ENCODE measurements around the gene DLD. TPM values are rescaled to one million over a fixed set of nuclear protein-coding genes. Genes with fewer than 3 reads are reported as not detected.

Gene DLD
- polyA plus RNA-seq, 2 of the 4 experiments (the other 2 are of a cell fraction): 129 to 179 TPM

- Histone ChIP-seq H3K4me1 (peaks cover 5% of the 10 kb centered on the region; the same call in 2 of the 3 replicates), H3K4me3 (no peak overlapping the region), H3K27ac (no peak overlapping the region), H3K4me2 (no peak overlapping the region), H3K9me3 (no peaks in the 10 kb centered on the region)
- 96% methylated on average over 1 of the region's 1 CpG for WGBS (ENCODE audit: missing lambda C conversion rate)
- no peak for ATAC-seq
- no peak for TF ChIP-seq KDM1A (IDR thresholded peaks at IDR 0.05; ENCODE audit: low read depth)
- TF ChIP-seq HES2 (IDR thresholded peaks at IDR 0.05): no peak
- no peak for TF ChIP-seq RFX5 (IDR thresholded peaks at IDR 0.05)
- TF ChIP-seq RAD21 (conservative IDR thresholded peaks at IDR 0.05 in 1 of 2, IDR thresholded peaks at IDR 0.05 in 1 of 2): no peak
- TF ChIP-seq MAX (IDR thresholded peaks at IDR 0.05): no peak
- ChIA-PET CTCF (interaction anchor here (0.6 to 0.7 kb wide), 2 partner anchors 10 to 51 kb away, joined by 3 read pairs; no protein-coding TSS in a partner anchor), POLR2A (no interaction called here)
- no peak for DNase-seq (ENCODE audit: low read depth in 1 of 2, low spot score in 1 of 2)
- no peak for FAIRE-seq
Measured at GRCh38 chr7:107926481-107926880, 35.5 kb downstream of the DLD start.

GRCh38 chr7:107931740-107932515, 40.9 kb downstream of the DLD start:
- H3K27ac ChIP-seq: no peak overlapping the region
- no peak for FAIRE-seq

GRCh38 chr7:107932805-107933204, 41.8 kb downstream of the DLD start:
- DNase-seq (ENCODE audit: low read depth in 1 of 2, low spot score in 1 of 2) (no peak), FAIRE-seq (no peak), ATAC-seq (no peak)
- ChIA-PET POLR2A (no interaction called here), CTCF (interaction anchor here (1.3 to 1.5 kb wide), 2 partner anchors 214 to 566 kb away, joined by 4 read pairs; no protein-coding TSS in a partner anchor)
- Histone ChIP-seq H3K4me1 (peaks cover 11% of the 10 kb centered on the region; the same call in 2 of the 3 replicates), H3K27ac (no peak overlapping the region), H3K4me3 (no peak overlapping the region), H3K9me3 (no peaks in the 10 kb centered on the region), H3K4me2 (no peak overlapping the region)
- TF ChIP-seq JUN (IDR thresholded peaks at IDR 0.05) (no peak), FOSB (CRISPR knock-in tag; IDR thresholded peaks at IDR 0.05) (no peak), RAD21 (conservative IDR thresholded peaks at IDR 0.05 in 1 of 2, IDR thresholded peaks at IDR 0.05 in 1 of 2) (no peak), HEYL (CRISPR knock-in tag; IDR thresholded peaks at IDR 0.05) (no peak), HOXB5 (CRISPR knock-in tag; IDR thresholded peaks at IDR 0.05) (no peak), TFCP2L1 (CRISPR knock-in tag; IDR thresholded peaks at IDR 0.05) (no peak), FOXS1 (CRISPR knock-in tag; IDR thresholded peaks at IDR 0.05) (no peak)
- 84% methylated on average over 2 of the region's 2 CpGs for WGBS (ENCODE audit: missing lambda C conversion rate)

More at GRCh38 chr7:107931740-107932515, 40.9 kb downstream of the DLD start:
- POLR2A ChIA-PET: no interaction called here
- WGBS (ENCODE audit: missing lambda C conversion rate): 95% methylated on average over 5 of the region's 5 CpGs
- no peak for DNase-seq (ENCODE audit: low read depth in 1 of 2, low spot score in 1 of 2)
- CTCF ChIA-PET: interaction anchor here (1.1 kb wide), 1 partner anchor 15 kb away, joined by 3 read pairs; no protein-coding TSS in a partner anchor
- Histone ChIP-seq H3K4me3 (no peak overlapping the region), H3K9me3 (no peaks in the 10 kb centered on the region), H3K4me2 (no peak overlapping the region), H3K4me1 (peaks cover 11% of the 10 kb centered on the region; the same call in 2 of the 3 replicates)
- TF ChIP-seq JUN (IDR thresholded peaks at IDR 0.05) (no peak), ESRRA (IDR thresholded peaks at IDR 0.05; ENCODE audit: borderline replicate concordance, low read length) (no peak), HEYL (CRISPR knock-in tag; IDR thresholded peaks at IDR 0.05) (no peak), ELK1 (IDR thresholded peaks at IDR 0.05; ENCODE audit: low read depth, low read length) (no peak), GATA3 (IDR thresholded peaks at IDR 0.05; ENCODE audit: borderline replicate concordance) (no peak), KDM5A (IDR thresholded peaks at IDR 0.05) (no peak), EHF (CRISPR knock-in tag; IDR thresholded peaks at IDR 0.05) (no peak), CBX2 (IDR thresholded peaks at IDR 0.05; ENCODE audit: borderline replicate concordance, low read depth) (no peak), ZSCAN20 (CRISPR knock-in tag; IDR thresholded peaks at IDR 0.05) (no peak), EHMT2 (IDR thresholded peaks at IDR 0.05; ENCODE audit: low read depth) (no peak), SREBF2 (IDR thresholded peaks at IDR 0.05) (no peak), POLR2A (IDR thresholded peaks at IDR 0.05; ENCODE audit: low read length) (no peak), HES2 (IDR thresholded peaks at IDR 0.05) (no peak), MAX (IDR thresholded peaks at IDR 0.05) (no peak), HOXB5 (CRISPR knock-in tag; IDR thresholded peaks at IDR 0.05) (no peak), RNF2 (IDR thresholded peaks at IDR 0.05; ENCODE audit: borderline replicate concordance, low read depth) (no peak), BCL3 (IDR thresholded peaks at IDR 0.05) (no peak)
- ATAC-seq: no peak; a peak in 1 of 6 replicates
